Panc1 (cell line): ENCODE data around the gene ZDHHC13. TPM values are rescaled to one million over a fixed set of nuclear protein-coding genes. Genes with fewer than 3 reads are reported as not detected.

Experiments used
- ATAC-seq: fragments of 200-7000 bp; cut with Tn5 transposase; 2 replicates; pipeline ENCODE4 v1.9.1; 2020; ENCODE audit warnings: mild to moderate bottlenecking, moderate library complexity
- BruUV-seq: library from RNA; stranded (reverse); fragments of 400-500 nt; replicated peaks from 2 replicates; lab custom pipeline; 2021; lab: Mats Ljungman, UMichigan
- CTCF ChIA-PET: fragments of 300-600 bp; sonication (Branson Sonifier 250); formaldehyde crosslinking; loops from one replicate; lab custom pipeline; 2022; ENCODE audit warnings: antibody characterized with exemption; lab: Charles Lee
- POLR2A ChIA-PET: fragments of 300-600 bp; sonication (Branson Sonifier 250); formaldehyde crosslinking; loops from one replicate; lab custom pipeline; 2022; ENCODE audit warnings: antibody characterized with exemption; lab: Charles Lee
- DNase-seq: peaks from one replicate; pipeline ENCODE4 v3.0.0-alpha.2; 2010; ENCODE audit warnings: low read depth, low spot score
- H3K27ac ChIP-seq: 2 replicates; pipeline ENCODE4 v1.5.1; 2011; ENCODE audit warnings: mild to moderate bottlenecking, low read length, inconsistent platforms
- H3K27me3 ChIP-seq: fragments of 200-500 bp; sonication (Bioruptor generic); 2 replicates; pipeline ENCODE4 v1.6.0; 2014; ENCODE audit warnings: low read length, inconsistent platforms; ENCODE audit not compliant: control insufficient read depth, insufficient read depth
- H3K36me3 ChIP-seq: fragments of 200-500 bp; sonication (Bioruptor generic); 2 replicates; pipeline ENCODE4 v1.5.1; 2014; ENCODE audit warnings: inconsistent platforms, mild to moderate bottlenecking, low read length, moderate library complexity; ENCODE audit not compliant: control insufficient read depth, insufficient read depth
- H3K4me1 ChIP-seq: 2 replicates; pipeline ENCODE4 v1.5.1; 2011; ENCODE audit warnings: inconsistent platforms, mild to moderate bottlenecking, low read length, moderate library complexity; ENCODE audit not compliant: control insufficient read depth, insufficient read depth
- H3K4me3 ChIP-seq, 2 experiments: 2 replicates each; pipeline ENCODE4 v1.5.1; 2011 to 2012; ENCODE audit warnings: low read depth in 2 of 2, low read length in 2 of 2, mild to moderate bottlenecking in 2 of 2, inconsistent platforms in 1 of 2, moderate library complexity in 1 of 2
- H3K9me3 ChIP-seq: fragments of 200-500 bp; sonication (Bioruptor generic); 2 replicates; pipeline ENCODE4 v1.5.1; 2014; ENCODE audit warnings: low read depth, mild to moderate bottlenecking, inconsistent platforms, low read length, moderate library complexity; ENCODE audit not compliant: control insufficient read depth, insufficient read depth
- CTCF ChIP-seq: fragments of 450-650 bp; IDR thresholded peaks from 2 replicates; pipeline ENCODE4 v1.5.1; 2017; ENCODE audit warnings: mild to moderate bottlenecking
- POLR2AphosphoS5 ChIP-seq: IDR thresholded peaks from 2 replicates; pipeline ENCODE4 v1.6.1; 2012; ENCODE audit warnings: mild to moderate bottlenecking, low read depth, low read length, moderate library complexity
- SIN3A ChIP-seq: IDR thresholded peaks from 2 replicates; pipeline ENCODE4 v1.6.1; 2012; ENCODE audit warnings: low read depth, mild to moderate bottlenecking, low read length, moderate library complexity, borderline replicate concordance; ENCODE audit not compliant: insufficient read depth
- TCF7L2 ChIP-seq: IDR thresholded peaks from 2 replicates; pipeline ENCODE4 v1.6.1; 2011; ENCODE audit warnings: mild to moderate bottlenecking, low read depth, low read length, inconsistent platforms
- in situ Hi-C: cut with HindIII; loops from 2 replicates; pipeline ENCODE4 v1.10.0; 2016; ENCODE audit warnings: low sequenced_read_pairs, low pct_unique_long_range_greater_than_20kb
- intact Hi-C: fragments of 100-400 bp; cut with micrococcal nuclease; formaldehyde crosslinking; loops from one replicate; pipeline ENCODE4 v1.10.0; 2022; ENCODE audit not compliant: unreplicated experiment
- total RNA-seq: library from RNA; stranded (reverse); gene quantifications from one replicate; pipeline ENCODE4 v1.2.1, GENCODE V29; 2021; ENCODE audit not compliant: unreplicated experiment
- TF ChIP-seq, protein P1 (sequence below), 2 experiments: IDR thresholded peaks; 2 replicates each; pipeline ENCODE4 v1.6.1; 2011 to 2012; ENCODE audit warnings: low read depth in 2 of 2, control low read depth in 1 of 2, low read length in 1 of 2, mild to moderate bottlenecking in 1 of 2, moderate library complexity in 1 of 2; ENCODE audit not compliant: insufficient read depth in 1 of 2

The ZDHHC13 gene
- total RNA-seq, 1 experiment from 2014 or later, result 24.3 TPM

DNA sequence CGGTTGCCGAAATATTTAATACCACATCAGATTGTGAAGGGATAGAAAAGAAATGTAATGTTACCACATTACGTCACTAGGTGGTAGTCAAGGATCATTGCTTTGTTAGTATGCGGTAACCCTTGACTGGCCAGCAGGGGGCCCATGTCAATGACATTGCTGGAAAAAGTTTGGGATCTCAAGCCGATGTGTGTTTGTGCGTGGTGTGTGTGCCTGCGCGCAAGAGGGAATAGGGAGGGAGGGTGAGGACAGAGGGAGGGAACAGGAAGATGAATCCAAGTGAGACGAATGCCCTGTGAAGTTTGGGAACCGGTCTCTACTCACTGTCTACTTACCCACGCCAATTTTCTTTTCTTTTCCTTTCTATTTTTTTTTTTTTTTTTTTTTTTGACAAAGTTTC lies 45.7 kb upstream of the ZDHHC13 start:
- no peak for TF ChIP-seq POLR2AphosphoS5
- peak; percentile 98 for TF ChIP-seq CTCF
- Histone ChIP-seq H3K9me3 (no peaks in the 10 kb centered on the region), H3K27me3 (no peaks in the 10 kb centered on the region; the same call in 1 of the 2 replicates), H3K27ac (no peak overlapping the region), H3K4me3 (peak overlapping the region; percentile 12 to 40; a peak in 3 of 4 replicates), H3K4me1 (no peaks in the 10 kb centered on the region; the same call in 1 of the 2 replicates), H3K36me3 (no peaks in the 10 kb centered on the region)
- DNase-seq (peak; percentile 73), ATAC-seq (peak; percentile 95)
- in situ Hi-C loops (no loop called here), intact Hi-C loops (loop anchor here (2.0 to 5.0 kb wide), 2 partner anchors 186 to 482 kb away; no protein-coding TSS in a partner anchor)
- ChIA-PET POLR2A (interaction anchor here (0.7 kb wide), 1 partner anchor 18 kb away, joined by 3 read pairs; no protein-coding TSS in a partner anchor), CTCF (interaction anchor here (0.6 to 1.1 kb wide), 12 partner anchors 10 to 492 kb away, joined by 3 to 10 read pairs (median 4); partner anchors contain the start of gene MRGPRX2)
- no TSS peak for BruUV-seq

GRCh38 chr11:19072464-19072863 lies 44.5 kb upstream of the ZDHHC13 start:
- H3K27me3 ChIP-seq, result peaks cover under 1% of the 10 kb centered on the region; the same call in 1 of the 2 replicates
- no peak for TF ChIP-seq POLR2AphosphoS5
- TF ChIP-seq, protein P1, sequence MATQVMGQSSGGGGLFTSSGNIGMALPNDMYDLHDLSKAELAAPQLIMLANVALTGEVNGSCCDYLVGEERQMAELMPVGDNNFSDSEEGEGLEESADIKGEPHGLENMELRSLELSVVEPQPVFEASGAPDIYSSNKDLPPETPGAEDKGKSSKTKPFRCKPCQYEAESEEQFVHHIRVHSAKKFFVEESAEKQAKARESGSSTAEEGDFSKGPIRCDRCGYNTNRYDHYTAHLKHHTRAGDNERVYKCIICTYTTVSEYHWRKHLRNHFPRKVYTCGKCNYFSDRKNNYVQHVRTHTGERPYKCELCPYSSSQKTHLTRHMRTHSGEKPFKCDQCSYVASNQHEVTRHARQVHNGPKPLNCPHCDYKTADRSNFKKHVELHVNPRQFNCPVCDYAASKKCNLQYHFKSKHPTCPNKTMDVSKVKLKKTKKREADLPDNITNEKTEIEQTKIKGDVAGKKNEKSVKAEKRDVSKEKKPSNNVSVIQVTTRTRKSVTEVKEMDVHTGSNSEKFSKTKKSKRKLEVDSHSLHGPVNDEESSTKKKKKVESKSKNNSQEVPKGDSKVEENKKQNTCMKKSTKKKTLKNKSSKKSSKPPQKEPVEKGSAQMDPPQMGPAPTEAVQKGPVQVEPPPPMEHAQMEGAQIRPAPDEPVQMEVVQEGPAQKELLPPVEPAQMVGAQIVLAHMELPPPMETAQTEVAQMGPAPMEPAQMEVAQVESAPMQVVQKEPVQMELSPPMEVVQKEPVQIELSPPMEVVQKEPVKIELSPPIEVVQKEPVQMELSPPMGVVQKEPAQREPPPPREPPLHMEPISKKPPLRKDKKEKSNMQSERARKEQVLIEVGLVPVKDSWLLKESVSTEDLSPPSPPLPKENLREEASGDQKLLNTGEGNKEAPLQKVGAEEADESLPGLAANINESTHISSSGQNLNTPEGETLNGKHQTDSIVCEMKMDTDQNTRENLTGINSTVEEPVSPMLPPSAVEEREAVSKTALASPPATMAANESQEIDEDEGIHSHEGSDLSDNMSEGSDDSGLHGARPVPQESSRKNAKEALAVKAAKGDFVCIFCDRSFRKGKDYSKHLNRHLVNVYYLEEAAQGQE (IDR thresholded peaks at IDR 0.05; ENCODE audit: insufficient read depth in 1 of 2, low read depth in 2 of 2, low read length in 1 of 2), result no peak
- TF ChIP-seq TCF7L2, result no peak
- no peak for TF ChIP-seq CTCF
- no peak for TF ChIP-seq SIN3A
- POLR2A ChIA-PET, result no interaction called here
- DNase-seq, result no peak
- H3K4me1 ChIP-seq, result no peaks in the 10 kb centered on the region; the same call in 1 of the 2 replicates
- intact Hi-C loops, result loop anchor here (5.0 kb wide), 1 partner anchor 185 kb away; no protein-coding TSS in a partner anchor
- CTCF ChIA-PET, result interaction anchor here (0.5 kb wide), 1 partner anchor 491 kb away, joined by 4 read pairs; no protein-coding TSS in a partner anchor
- no peaks in the 10 kb centered on the region for H3K9me3 ChIP-seq
- H3K27ac ChIP-seq, result no peak overlapping the region
- BruUV-seq, result no TSS peak
- in situ Hi-C loops, result no loop called here
- H3K4me3 ChIP-seq, result no peak overlapping the region
- ATAC-seq, result 0 out of 2 replicates have a peak, but pooled peaks have one; percentile 26
- no peaks in the 10 kb centered on the region for H3K36me3 ChIP-seq
